ENCODE results near the gene PADI2.

- peak; percentile 89 to 99 for TF ChIP-seq POLR2A (IDR thresholded peaks at IDR 0.05)
- TF ChIP-seq, protein P1, sequence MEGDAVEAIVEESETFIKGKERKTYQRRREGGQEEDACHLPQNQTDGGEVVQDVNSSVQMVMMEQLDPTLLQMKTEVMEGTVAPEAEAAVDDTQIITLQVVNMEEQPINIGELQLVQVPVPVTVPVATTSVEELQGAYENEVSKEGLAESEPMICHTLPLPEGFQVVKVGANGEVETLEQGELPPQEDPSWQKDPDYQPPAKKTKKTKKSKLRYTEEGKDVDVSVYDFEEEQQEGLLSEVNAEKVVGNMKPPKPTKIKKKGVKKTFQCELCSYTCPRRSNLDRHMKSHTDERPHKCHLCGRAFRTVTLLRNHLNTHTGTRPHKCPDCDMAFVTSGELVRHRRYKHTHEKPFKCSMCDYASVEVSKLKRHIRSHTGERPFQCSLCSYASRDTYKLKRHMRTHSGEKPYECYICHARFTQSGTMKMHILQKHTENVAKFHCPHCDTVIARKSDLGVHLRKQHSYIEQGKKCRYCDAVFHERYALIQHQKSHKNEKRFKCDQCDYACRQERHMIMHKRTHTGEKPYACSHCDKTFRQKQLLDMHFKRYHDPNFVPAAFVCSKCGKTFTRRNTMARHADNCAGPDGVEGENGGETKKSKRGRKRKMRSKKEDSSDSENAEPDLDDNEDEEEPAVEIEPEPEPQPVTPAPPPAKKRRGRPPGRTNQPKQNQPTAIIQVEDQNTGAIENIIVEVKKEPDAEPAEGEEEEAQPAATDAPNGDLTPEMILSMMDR (IDR thresholded peaks at IDR 0.05) = no peak
Observed at GRCh38 chr1:17053685-17054410, 65.4 kb downstream of the PADI2 start, which contains the start of gene SDHB.
